Measurements from ENCODE around the gene CACFD1.

CACFD1 gene

DNA sequence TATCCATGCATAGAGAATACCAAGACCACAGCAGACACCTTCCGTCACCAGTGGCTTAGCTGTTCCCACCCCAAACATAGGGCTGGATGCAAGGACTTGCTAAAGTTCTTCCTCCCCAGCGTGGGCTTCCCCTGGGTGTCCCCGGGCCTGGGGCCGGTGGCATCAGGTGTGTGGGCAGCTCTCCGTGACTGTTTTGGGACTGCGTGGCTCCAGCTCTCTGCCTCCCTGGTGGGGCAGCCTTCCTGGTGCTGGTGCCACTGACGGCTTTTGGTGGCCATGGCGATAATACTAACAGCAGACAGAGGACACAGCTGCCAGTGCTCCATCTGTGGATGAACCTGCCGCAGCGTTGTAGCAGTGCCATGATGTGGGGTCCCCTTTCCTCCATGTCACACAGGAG is 4.9 kb downstream of the CACFD1 start:
- DNase-seq (ENCODE audit: low spot score): no peak

DNA sequence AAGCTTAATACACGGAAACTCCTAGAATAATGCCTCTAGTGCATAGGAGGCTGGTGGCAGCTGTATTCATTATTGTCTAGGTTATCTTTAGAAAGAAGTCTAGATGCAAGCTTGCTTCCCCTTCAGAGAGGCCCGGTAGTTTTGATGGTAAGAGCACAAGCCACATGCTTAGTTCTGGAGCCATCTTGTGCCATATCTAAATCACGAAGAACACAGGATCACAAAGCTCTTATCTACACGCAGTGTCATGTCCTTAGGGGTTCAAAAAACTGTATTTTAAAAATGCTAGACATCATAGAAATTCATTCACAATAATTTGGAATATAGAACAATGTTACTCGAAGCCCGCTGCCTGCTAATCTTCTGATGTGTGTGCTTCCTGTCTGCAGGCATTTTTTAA is 6.2 kb downstream of the CACFD1 start:
- no peak for DNase-seq (ENCODE audit: low spot score)

DNA sequence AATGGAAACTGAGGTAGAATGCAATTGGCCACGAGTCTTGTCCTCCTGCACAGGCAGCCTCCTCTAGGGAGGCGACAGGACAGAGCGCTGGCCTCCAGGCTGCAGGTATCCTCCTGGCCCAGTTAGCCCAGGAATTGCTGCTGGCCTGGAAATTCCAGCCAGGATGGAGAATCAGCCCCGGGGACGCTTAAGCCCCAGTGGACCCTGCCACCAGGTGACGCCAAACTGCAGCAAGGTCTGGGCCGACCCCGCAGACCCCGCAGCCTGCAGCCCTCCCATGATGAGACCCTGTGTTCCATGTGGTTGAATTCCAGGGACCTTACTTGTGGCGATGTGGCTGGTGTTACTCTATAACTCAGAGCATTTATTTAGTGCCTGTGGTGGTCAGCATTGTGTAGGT is 7.3 kb downstream of the CACFD1 start:
- DNase-seq (ENCODE audit: low spot score): no peak

DNA sequence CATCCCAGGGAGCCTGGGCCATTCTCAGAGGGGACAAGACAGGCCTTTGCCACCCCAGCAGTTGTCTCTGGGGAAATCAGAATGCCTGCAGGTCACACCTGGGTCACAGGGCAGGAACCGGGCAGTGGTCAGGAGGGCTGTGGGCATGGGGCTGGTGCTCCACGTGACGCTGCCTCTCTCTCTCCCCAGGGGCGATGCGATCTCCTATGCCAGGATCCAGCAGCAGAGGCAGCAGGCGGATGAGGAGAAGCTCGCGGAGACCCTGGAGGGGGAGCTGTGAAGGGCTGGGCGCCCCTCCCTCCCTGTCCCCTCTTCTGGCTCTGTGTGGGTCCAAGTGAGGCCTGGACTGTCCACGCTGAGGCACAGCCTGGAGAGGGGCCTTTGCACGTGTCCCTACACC is 8.6 kb downstream of the CACFD1 start:
- DNase-seq (ENCODE audit: low spot score): no peak

DNA sequence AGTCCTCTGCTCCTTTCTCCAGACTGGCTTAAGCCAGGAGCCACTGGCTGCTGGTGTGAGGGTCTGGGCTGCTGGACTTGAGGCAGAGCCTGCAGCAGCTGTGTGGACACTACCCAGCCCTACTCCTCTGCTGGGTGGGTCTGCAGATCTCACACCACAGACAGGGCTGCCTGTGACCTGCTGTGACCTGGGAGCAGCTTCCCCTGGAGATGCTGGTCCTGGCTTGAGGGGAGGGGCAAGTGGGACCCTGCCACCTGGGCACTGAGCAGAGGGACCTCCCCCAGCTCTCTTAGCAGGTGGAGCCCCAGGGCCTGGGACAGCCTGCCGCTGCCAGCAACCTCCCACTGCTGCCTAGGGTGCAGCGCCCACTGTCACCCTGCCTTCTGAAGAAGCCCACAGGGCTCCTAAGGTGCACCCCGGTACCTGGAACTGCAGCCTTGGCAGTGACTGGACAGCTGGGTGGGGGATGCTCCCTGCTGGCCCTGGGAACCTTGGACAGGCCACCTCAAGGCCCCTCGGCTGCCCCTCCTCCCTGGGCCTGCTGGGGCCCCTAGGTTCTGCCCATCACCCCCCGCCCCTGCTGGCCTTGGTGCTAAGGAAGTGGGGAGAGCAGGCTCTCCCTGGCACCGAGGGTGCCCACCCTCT is 9.1 kb downstream of the CACFD1 start:
- no peak for DNase-seq (ENCODE audit: low spot score)

DNA sequence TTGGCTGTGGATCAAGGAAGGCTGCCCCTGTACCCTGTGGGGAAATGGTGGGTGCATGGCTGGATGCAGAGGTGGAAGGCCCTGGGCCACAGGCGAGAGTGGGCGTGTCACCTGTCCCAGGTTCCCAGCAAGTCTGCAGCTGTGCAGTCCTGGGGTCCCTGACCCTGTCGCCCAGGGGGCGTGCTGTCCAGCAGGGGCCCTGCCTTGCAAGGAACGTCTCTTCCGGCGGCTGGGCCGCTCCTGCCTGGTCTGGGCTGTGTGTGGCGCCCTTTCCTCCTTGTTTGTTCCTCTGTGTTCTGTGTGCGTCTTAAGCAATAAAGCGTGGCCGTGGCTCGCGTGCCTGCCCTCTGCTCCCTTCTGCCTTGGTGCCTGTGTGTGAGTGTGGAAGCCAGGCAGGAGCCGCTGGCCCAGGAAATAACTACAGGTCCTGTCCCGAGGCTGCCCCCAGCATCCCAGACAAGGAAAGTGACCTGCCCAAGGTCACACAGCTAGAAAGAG is 10.7 kb downstream of the CACFD1 start:
- DNase-seq (ENCODE audit: low spot score): no peak

DNA sequence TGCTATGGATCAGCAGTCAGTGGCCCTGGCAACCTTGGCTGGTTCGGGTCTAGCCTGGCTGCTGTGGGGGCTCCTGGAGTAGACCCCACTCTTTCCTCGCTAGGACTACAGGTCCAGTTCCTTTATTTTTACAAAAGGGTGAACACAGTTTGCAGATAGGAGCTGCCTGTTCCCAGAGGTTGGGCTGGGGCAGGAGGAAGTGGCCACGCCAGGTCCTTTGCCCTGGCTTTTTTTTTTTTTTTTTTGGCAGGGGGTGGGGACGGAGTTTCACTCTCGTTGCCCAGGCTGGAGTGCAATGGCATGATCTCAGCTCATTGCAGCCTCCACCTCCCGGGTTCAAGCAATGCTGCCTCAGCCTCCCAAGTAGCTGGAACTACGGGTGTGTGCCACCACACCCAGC is 11.2 kb downstream of the CACFD1 start:
- no peak for DNase-seq (ENCODE audit: low spot score)

DNA sequence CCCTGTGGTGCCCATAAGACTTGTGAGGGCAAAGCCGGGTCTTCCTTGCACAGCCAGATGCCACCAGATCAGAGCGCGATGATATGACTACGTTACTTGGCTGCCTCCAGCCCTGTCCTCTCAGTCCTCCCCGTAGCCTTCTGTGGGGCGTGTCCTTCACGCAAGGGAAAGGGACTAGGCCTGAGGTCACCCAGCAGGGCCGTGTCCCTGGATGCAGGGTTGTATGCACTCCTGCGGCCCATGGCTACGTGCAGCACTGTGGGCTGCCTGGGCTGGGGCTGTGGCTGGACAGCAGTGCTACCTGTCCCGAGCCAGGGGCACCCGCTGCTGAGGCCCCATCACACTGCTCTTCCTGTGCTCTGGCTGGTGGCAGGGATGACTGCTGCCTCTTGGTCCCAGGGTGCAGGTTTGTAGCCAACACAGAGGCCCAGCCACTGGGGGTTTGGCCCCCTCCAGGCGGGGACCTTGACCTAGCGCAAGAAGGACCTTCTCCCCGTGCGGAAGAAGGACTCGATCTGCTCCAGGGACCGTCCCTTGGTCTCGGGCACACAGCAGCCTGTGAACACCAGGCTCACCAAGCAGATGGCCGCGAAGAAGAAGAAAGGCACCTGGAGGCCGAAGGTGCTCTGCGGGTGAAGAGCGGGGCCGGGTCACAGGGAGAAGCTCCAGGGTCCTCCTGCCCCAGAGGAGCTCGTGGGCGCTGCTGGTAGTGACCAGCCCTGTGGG is 11.9 kb downstream of the CACFD1 start:
- no peak for DNase-seq (ENCODE audit: low spot score)

DNA sequence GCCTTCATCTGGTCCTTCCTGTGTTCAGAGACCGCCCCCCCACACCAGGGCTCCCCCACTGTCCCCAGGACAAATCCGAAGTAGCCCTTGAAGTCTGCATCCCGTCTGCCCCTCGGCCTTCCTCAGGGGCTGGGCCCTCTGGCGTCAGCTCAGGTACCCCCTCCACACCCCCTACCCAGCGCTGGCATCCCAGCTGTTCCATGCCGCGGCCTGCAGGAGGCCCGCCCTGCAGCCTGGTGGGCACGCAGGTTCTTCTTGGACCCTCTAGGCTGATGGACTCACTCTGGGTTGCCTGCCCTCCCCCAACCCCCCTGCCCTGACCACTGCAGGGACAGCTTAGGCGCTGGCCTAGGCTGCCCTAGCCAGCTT is 12.5 kb downstream of the CACFD1 start:
- no peak for DNase-seq (ENCODE audit: low spot score)

DNA sequence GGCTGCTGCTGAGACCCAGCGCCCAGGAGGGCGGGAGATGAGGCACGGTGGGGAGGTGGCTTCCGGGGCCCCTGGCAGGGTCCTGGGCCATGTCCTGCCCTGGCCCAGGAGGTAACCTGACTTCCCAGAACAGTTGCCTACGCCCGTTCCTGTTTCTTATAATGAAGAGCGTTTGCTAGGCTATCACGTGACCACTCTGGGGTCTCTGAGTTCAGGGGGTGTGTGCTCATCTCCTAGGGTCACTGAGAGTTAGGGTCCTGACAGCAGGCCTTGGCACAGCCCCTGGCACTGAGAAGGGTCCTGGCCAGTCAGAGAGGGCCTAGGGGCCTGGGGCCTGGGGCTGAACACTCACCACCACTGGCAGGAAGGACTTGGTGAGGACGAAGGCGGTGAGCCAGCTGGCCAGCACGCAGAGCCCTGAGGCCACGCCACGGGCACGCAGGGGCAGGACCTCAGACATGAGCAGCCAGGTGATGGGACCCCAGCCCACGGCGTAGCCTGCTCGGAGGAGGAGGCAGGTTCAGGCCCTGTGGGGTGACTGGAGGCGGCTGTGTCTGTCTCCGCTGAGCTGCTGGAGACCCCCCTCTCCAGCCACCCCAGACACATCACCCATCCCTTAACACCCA is 13.1 kb downstream of the CACFD1 start:
- DNase-seq (ENCODE audit: low spot score): no peak

DNA sequence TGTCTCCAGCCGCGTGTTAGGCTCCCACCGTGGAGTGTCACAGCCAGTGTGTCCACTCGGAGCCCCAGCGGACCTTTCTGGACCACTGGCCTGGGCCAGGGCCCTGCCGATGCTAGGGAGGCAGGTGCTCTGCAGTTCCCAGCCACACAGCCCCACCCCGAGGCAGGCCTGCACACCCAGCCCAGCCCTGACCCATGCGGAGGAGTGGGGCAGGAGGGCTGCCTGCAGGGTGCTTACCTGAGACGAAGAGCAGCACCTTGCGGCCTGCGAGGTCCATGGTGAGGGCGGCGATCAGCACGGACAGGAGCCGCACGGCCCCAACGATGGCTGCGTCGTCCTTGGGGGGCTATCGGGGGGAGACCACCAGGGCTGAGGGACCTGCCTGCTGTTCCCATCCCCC is 14.0 kb downstream of the CACFD1 start:
- DNase-seq (ENCODE audit: low spot score): no peak

DNA sequence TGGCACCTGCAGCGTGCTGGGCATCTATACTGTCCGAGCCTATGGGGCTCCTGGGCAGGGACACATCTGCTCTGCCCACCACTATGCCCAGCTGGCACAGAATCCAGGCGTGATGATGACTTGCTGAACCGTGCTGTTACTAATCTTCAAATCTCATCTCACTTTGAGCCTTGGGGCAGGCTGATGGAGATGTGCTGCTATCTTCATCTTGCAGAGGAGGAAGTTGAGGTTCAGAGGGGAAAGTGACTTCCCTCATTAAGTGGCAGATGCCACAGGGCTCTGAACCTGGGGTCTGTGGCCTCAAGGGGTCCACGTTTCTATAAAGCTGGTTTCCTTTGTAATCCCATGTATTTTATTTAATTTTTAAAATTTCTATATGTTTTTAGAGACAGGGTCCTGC is 14.4 kb downstream of the CACFD1 start:
- no peak for DNase-seq (ENCODE audit: low spot score)

DNA sequence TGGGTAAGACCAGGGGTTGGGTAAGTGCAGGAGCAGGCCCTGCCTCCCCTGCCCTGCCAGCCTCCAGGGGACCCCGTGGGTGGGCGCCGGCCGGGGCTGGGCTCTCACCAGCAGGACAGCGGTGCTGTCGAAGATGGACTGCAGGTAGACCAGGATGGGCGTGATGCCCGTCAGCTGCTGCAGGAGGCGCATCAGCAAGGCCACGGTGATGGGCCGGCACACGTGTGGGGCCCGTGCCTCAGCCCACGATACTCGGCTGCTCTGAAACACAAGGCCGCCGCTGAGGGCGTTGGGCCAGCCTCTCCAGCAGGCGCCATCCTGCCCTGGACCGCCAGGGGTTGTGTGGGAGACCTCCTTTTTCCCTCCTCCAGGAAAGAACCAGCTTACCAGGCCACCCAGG is 15.1 kb downstream of the CACFD1 start:
- DNase-seq (ENCODE audit: low spot score): no peak

DNA sequence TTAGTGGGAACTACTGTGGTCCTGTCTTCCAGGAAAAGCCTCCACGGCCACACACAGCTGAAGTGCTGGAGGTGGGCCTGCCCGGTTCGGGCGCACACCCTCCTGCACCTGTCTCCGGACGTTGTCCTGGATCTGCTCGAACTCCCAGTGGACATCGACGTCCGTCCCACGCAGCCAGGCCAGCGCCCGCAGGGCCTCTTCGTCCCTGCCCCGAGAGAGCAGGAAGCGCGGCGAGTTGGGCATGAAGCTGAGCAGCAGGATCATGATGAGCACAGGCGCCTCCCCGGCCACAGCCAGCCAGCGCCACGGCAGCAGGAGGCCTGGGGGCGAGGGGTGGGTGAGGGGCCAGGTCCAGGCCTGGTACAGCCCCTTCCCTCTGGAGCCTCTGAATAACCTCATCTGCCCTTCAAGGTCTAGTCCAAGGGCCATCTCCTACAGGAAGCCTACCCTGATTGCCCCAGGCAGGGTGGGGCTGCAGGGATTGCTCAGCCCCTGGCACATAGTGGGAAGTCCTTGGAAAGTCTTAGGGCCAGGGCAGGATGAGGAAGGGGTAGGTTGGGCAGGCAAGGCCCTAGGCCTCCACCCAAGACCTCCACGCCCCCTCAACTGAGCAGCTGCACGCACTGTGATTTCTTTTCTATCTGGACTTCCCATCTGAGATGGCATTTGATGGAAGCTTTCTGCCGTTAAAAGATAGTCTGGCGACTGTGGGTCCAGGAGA is 15.7 kb downstream of the CACFD1 start:
- DNase-seq (ENCODE audit: low spot score): no peak

DNA sequence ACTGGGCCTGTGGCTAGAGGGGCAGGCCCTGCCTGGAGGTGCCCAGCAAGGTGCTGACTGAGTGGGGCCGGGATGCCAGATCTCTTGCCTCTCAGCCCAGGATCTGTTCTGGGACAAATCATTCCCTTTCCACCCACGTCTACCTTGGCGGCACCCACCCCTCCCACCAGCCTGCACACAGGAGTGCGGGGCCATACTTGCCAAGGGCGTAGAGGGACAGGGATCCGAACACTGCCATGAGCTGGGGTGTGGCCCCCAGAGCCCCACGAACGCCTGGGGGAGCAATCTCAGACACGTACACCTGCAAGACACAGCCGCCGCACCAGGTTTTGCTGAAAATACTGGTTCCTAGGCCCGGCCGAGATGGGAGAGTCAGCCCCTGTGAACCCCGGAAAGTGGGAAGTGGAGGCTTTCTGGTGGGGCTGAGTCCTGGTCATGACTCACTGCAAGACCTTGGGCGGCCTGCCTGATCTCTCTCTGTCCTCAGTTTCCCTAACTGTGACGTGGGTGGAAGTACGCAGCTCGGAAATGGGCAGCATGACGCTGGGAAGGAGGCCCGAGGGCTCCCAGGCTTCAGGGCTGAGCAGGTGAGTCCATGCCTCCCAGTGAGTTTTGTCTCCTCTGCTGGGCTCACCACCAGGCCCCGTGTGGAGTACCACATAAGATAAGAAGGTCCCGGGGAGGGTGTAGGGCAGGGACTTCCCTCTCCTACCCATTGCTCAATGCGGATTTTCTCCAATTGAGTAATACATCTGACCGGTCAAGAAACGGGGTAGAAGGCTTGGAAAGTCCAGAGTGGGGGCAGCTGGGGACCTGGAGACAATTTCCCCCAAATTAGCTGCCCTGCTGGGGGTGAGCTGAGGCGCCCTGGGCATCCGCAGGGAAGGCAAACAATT is 16.5 kb downstream of the CACFD1 start:
- DNase-seq (ENCODE audit: low spot score): no peak

DNA sequence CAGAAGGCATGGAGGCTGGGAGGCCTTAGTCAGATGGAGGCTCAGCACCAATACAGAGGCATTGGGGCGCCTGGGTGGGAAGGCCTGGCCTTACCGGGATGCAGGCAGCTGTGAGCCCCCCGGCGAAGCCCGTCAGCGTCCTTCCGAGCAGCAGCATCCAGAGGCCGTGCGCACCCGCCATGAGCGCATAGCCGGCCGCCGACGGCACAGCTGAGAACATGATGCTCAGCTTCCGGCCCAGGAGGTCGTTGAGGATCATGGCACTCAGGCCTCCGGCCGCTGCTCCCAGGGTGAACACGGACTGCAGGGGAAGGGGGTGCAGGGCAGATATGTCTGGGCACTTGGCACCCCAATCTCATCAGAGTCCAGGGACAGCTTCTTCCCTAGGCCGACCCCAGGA is 17.2 kb downstream of the CACFD1 start:
- no peak for DNase-seq (ENCODE audit: low spot score)

DNA sequence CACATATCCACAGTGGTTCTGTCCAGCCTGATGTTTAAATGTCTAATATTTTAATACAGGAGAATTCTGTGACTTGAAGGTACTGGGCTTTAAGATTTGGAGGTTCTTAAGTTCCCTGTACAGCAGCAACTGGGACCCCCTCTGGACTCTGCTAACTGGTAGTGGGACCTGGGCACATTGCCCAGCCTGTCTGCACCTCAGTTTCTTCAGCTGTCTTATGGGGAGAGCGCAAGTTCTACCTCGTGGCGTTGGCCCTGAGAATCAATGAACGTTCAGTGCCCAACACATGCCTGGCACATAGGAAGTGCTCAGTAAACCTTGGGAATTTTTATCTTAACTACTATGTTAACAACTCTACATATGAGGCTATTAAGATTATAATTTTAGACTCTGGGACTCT is 17.7 kb downstream of the CACFD1 start:
- no peak for DNase-seq (ENCODE audit: low spot score)

DNA sequence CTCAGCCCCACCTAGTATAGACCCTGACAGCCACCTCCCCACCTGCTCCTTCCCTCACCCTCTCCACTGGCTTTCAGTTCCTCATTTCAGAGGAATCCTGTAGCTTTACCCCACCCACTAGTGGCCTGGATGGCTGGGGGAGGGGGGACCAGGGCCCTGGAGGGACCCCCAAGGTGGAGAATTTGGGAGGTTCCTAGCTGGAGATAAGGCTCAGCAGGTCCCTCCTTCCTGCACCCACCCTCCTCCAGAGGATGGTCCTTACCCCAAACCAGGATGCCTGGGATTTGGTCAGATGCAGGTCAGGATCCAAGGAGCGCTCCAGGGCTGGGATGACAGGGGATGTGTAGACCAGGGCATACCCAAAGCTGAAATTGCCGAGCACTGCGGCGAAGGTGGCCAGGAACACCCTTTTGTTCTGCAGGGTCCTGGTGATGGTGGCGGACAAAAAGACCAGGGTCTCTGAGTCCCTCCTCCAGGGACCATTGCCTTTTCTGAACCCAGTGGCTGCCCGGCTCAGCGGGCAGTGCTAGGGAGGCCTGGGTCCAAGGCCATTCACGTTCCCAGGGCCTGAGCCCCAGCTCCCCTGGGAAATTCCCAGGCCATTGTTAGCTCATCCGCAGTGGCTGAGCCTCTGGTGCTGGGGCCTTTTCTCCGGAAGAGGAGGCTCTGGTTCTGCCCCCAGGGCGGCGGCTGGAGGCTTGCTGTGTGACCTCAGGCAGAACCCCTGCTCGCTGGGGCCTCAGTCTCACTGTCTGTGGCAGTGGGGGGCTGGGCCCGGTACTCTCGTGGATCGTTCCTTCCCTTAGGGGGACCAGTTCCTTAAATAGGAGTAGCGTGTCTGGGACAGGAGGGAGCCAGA is 18.4 kb downstream of the CACFD1 start:
- no peak for DNase-seq (ENCODE audit: low spot score)

DNA sequence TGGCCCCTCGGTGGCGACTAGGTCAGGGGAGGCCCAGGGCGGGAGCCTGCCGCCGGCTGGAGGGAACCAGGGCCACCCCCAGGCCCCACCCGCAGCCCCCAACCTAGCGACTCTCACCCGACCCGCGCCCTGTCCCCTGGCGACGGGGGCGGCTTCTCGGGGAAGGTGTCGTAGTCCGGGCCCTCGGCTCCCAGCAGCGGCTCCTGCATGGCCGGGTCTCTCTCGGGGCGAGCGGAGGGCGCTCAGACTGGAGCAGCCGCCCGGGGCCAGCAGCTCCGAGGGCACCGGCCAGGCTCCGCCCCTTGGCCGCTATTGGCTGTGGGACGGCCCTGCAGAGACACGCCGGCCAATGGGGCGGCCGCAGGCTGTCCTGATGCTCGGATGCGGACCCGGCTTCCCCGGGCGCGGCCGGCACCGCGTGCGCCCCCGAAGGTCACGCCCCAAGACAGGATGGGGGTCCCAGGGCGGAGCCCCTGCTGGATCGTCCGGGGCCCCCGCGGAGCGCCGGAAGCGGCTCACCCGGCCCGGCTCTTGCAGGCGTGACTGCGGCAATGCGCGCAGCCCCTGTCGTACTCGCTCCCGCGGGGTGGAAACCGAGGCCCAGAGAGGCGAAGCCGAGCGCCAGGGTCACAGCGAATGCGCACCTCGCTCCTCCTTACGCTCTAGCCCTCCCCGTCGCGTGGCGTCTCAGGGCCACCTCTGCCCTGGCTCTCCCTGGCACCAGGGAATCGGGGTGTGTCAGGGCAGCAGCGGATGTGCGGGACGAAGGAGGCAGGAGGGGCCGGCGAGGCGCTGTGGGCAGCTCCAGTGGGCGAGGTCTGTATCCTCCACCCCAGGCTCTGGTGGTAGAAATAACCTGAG is 19.3 kb downstream of the CACFD1 start, which contains the start of gene SLC2A6:
Gene SLC2A6, minus strand, starts transcription at position 249 of the 861 bp plus-strand sequence. Its CDS starts 40 bp downstream, at position 209.
- peak; percentile 86 for DNase-seq (ENCODE audit: low spot score)

DNA sequence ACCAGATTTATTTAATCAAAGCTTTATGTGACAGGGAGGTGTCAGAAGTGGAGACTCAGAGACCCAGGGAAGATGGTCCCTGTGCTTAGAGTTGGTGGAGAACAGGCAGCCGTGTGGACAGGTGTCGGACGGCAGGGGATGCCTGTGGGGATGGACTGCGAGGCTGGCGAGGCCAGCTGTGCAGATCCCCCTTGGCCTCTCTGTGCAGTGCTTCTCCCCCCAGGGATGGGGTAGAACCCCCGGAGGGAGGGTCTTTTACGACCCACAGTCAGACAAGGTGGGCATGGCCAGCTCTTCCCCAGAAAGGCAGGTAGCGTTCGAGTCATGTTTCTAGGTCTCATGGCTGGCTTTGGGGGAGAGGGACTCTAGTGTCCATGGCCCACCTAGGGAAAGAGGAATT is 23.8 kb downstream of the CACFD1 start:
- no peak for DNase-seq (ENCODE audit: low spot score)
